Adrenal gland (tissue), 12 donors: ENCODE measurements around the gene TTYH2. TPM values are rescaled to one million over a fixed set of nuclear protein-coding genes. Genes with fewer than 3 reads are reported as not detected.
A peak's percentile ranks its signal among the peaks of the same experiment; 100 is the strongest.

Experiments
- DNase-seq, 7 donors: peaks; one replicate each; pipeline ENCODE4 v3.0.0-alpha.2; 2019 to 2020
- H3K27ac ChIP-seq, 5 donors: fragments of 200-600 bp; sonication (generic) in 4 of 5; 1 replicate in 3 of 5; 2 replicates in 2 of 5; pipeline versions ENCODE4 v1.5.1 to v1.8.0; 2016 to 2020; ENCODE audit warnings: mild to moderate bottlenecking in 1 of 5
- H3K27me3 ChIP-seq: fragments of 200-600 bp; 2 replicates; pipeline ENCODE4 v1.8.0; 2021
- H3K36me3 ChIP-seq, 2 donors: fragments of 200-600 bp; replicated peaks in 1 of 2; 1 replicate in 1 of 2; 2 replicates in 1 of 2; pipeline versions ENCODE4 v1.5.1 to v1.8.0; 2018 to 2022
- H3K4me1 ChIP-seq, 2 donors: fragments of 200-600 bp; replicated peaks in 1 of 2; 1 replicate in 1 of 2; 2 replicates in 1 of 2; pipeline versions ENCODE4 v1.5.1 to v1.8.0; 2018 to 2021
- H3K4me3 ChIP-seq, 4 donors: fragments of 200-600 bp; sonication (generic) in 3 of 4; one replicate each; pipeline ENCODE4 v1.5.1; 2016 to 2018
- H3K9me3 ChIP-seq, 3 donors: fragments of 200-600 bp; sonication (generic) in 1 of 3; replicated peaks in 1 of 3; 1 replicate in 2 of 3; 2 replicates in 1 of 3; pipeline versions ENCODE4 v1.5.1 to v1.8.0; 2016 to 2021
- CTCF ChIP-seq, 6 experiments: fragments of 450-650 bp in 4 of 6; fragments of 200-600 bp in 2 of 6; sonication (generic) in 1 of 6; IDR thresholded peaks; 1 replicate in 5 of 6; 2 replicates in 1 of 6; pipeline versions ENCODE4 v1.5.1 to v1.8.0; 2016 to 2021; ENCODE audit warnings: antibody characterized with exemption in 6 of 6, mild to moderate bottlenecking in 2 of 6, moderate library complexity in 1 of 6
- POLR2A ChIP-seq, 2 donors: fragments of 450-650 bp; IDR thresholded peaks; one replicate each; pipeline ENCODE4 v1.6.1; 2017; ENCODE audit warnings: antibody characterized with exemption in 2 of 2, mild to moderate bottlenecking in 2 of 2, moderate library complexity in 1 of 2
- whole genome bisulfite sequencing, 4 donors: extraction: QIAGEN DNeasy Blood & Tissue Kit in 2 of 4; methylation state at CpG; one replicate each; pipeline versions ENCODE4 v1.1.5 to v1.1.7; 2013 to 2017; 5-methylcytosine and 5-hydroxymethylcytosine counted together
- intact Hi-C, 2 donors: fragments of 100-400 bp; cut with DNase I; formaldehyde crosslinking; loops; one replicate each; pipeline versions ENCODE4 v1.14.1 to v1.15.0; 2022 to 2023
- polyA plus RNA-seq, 3 donors: library from polyadenylated mRNA; stranded (reverse); fragments of 200-250 nt in 2 of 3; fragments of 350-450 nt in 1 of 3; fragmentation: Illumina TruSeq in 1 of 3; extraction: RNeasy Lipid Tissue Mini Kit (QIAGEN cat#74804) in 1 of 3; gene quantifications; one replicate each; pipeline ENCODE4 v1.2.3, GENCODE V29; 2013 to 2014
- total RNA-seq, 9 donors: library from RNA; depleted of rRNA in 4 of 9; stranded (reverse); fragments of >200 nt in 4 of 9; fragments of 120-200 nt in 1 of 9; fragmentation: NEBNext Ultra II Directional in 1 of 9; extraction: Animal tissue kit (Norgen Biotek cat#: 25700) in 1 of 9; gene quantifications; one replicate each; pipeline versions ENCODE4 v1.1.0 to v1.2.4, GENCODE V29; 2013 to 2023
- donor health status: healthy with polysubstance abuse.
- donor health status: Bipolar disorder and iron deficiency.
- donor health status: DM: yes; HTN: yes; CAD: no.
- donor health status: DM: no; HTN: no; CAD: no.
- donor health status: DM: no; HTN: no; CAD: no.
- donor health status: DM: yes; HTN: yes; CAD: no.

TTYH2 gene
- total and polyA plus RNA-seq, 12 donors, result 2.9 to 40.5 (median 7.8) TPM

GRCh38 chr17:74205274-74205673, 8.1 kb upstream of the TTYH2 start:
- TF ChIP-seq POLR2A (IDR thresholded peaks at IDR 0.05) (no peak), CTCF (IDR thresholded peaks at IDR 0.05) (no peak)
- peak overlapping the region in 1 of 5 donors; percentile 29 for H3K27ac ChIP-seq
- no peak overlapping the region for H3K4me3 ChIP-seq
- intact Hi-C loops, result no loop called here
- no peaks in the 10 kb centered on the region for H3K9me3 ChIP-seq
- no peak for DNase-seq
- peaks cover 0 to 54% of the 10 kb centered on the region in 2 donors for H3K36me3 ChIP-seq
- peaks cover 15 to 42% of the 10 kb centered on the region in 2 donors for H3K4me1 ChIP-seq
- WGBS, 4 donors, result 62 to 86% (median 78%) methylated on average over 3 of the region's 3 CpGs
- no peaks in the 10 kb centered on the region for H3K27me3 ChIP-seq

GRCh38 chr17:74206332-74206818, 7.0 kb upstream of the TTYH2 start:
- no peaks in the 10 kb centered on the region for H3K27me3 ChIP-seq
- TF ChIP-seq POLR2A (IDR thresholded peaks at IDR 0.05), result no peak
- no peak for TF ChIP-seq CTCF (IDR thresholded peaks at IDR 0.05)
- no peaks in the 10 kb centered on the region for H3K9me3 ChIP-seq
- intact Hi-C loops, result no loop called here
- WGBS, 4 donors, result 77 to 82% (median 80%) methylated on average over 5 of the region's 5 CpGs
- no peak for DNase-seq
- peaks cover 24 to 53% of the 10 kb centered on the region in 2 donors for H3K4me1 ChIP-seq
- peaks cover 0 to 56% of the 10 kb centered on the region in 2 donors for H3K36me3 ChIP-seq
- peak overlapping the region in 1 of 5 donors; percentile 16 for H3K27ac ChIP-seq
- H3K4me3 ChIP-seq, result no peak overlapping the region

- Histone ChIP-seq H3K4me3 (no peak overlapping the region), H3K27ac (peak overlapping the region in 4 of 5 donors; percentile 19 to 89 (median 86)), H3K4me1 (peaks cover 28 to 57% of the 10 kb centered on the region in 2 donors), H3K36me3 (peaks cover 0 to 48% of the 10 kb centered on the region in 2 donors), H3K9me3 (no peaks in the 10 kb centered on the region), H3K27me3 (no peaks in the 10 kb centered on the region)
- peak; percentile 92 to 97 (median 93) for TF ChIP-seq CTCF (IDR thresholded peaks at IDR 0.05)
- peak in 1 of 2 donors; percentile 67 for TF ChIP-seq POLR2A (IDR thresholded peaks at IDR 0.05)
- WGBS, 4 donors, result 37 to 44% (median 40%) methylated on average over 13 to 18 of the region's 18 CpGs
- DNase-seq, result peak; percentile 74 to 92 (median 81)
- intact Hi-C loops, result loop anchor here (5.0 to 10.0 kb wide), 3 partner anchors 64 to 154 kb away; partner anchors contain the start of genes BTBD17 (in 1 of the 2), DNAI2 (in 1 of the 2) and GPR142 (in 1 of the 2)
Observed at GRCh38 chr17:74210191-74211140, 2.9 kb upstream of the TTYH2 start.
